Natural killer cell (primary cell): ENCODE data around the gene TUBG2. TPM values are rescaled to one million over a fixed set of nuclear protein-coding genes. Genes with fewer than 3 reads are reported as not detected.

Experiments used
- ATAC-seq, 3 donors: fragments of 150-1000 bp in 2 of 3; fragments of 200-7000 bp in 1 of 3; cut with Tn5 transposase; 1 replicate in 1 of 3; 2 replicates in 2 of 3; pipeline ENCODE4 v1.10.0; 2021; ENCODE audit warnings: mild to moderate bottlenecking in 2 of 3, moderate library complexity in 2 of 3
- DNase-seq, 2 donors: peaks; one replicate each; pipeline versions ENCODE4 v3.0.0 to v3.0.0-alpha.2; 2013 to 2021; ENCODE audit warnings: mixed read lengths in 1 of 2
- H3K27ac ChIP-seq: one replicate; pipeline ENCODE4 v1.5.1; 2013; ENCODE audit warnings: mild to moderate bottlenecking, low read length
- H3K27me3 ChIP-seq: one replicate; pipeline ENCODE4 v1.6.1; 2013; ENCODE audit warnings: low read length; ENCODE audit not compliant: control insufficient read depth, insufficient read depth
- H3K36me3 ChIP-seq: one replicate; pipeline ENCODE4 v1.6.1; 2013; ENCODE audit warnings: low read length; ENCODE audit not compliant: control insufficient read depth, insufficient read depth
- H3K4me1 ChIP-seq: one replicate; pipeline ENCODE4 v1.6.1; 2013; ENCODE audit warnings: low read length; ENCODE audit not compliant: control insufficient read depth, insufficient read depth
- H3K4me3 ChIP-seq: one replicate; pipeline ENCODE4 v1.5.1; 2013; ENCODE audit warnings: low read length
- H3K9me3 ChIP-seq: one replicate; pipeline ENCODE4 v1.6.1; 2013; ENCODE audit warnings: low read length; ENCODE audit not compliant: control insufficient read depth, insufficient read depth
- H3K27ac Mint-ChIP-seq, 2 donors: one replicate each; pipeline ENCODE4 v1.8.0; 2022; ENCODE audit warnings: mild to moderate bottlenecking in 2 of 2, mixed read lengths in 2 of 2, moderate library complexity in 1 of 2
- H3K27me3 Mint-ChIP-seq, 2 donors: one replicate each; pipeline ENCODE4 v1.8.0; 2022; ENCODE audit warnings: low read depth in 2 of 2, mixed read lengths in 2 of 2
- H3K36me3 Mint-ChIP-seq: one replicate; pipeline ENCODE4 v1.8.0; 2022; ENCODE audit warnings: mixed read lengths
- H3K4me1 Mint-ChIP-seq, 2 donors: one replicate each; pipeline ENCODE4 v1.8.0; 2022; ENCODE audit warnings: mixed read lengths in 2 of 2
- H3K4me3 Mint-ChIP-seq: one replicate; pipeline ENCODE4 v1.8.0; 2022; ENCODE audit warnings: mild to moderate bottlenecking, moderate library complexity, mixed read lengths
- H3K9me3 Mint-ChIP-seq, 2 donors: one replicate each; pipeline ENCODE4 v1.8.0; 2022; ENCODE audit warnings: mixed read lengths in 2 of 2
- WGBS: methylation state at CpG from one replicate; pipeline ENCODE4 v1.1.7; 2013; ENCODE audit warnings: missing lambda C conversion rate; ENCODE audit not compliant: insufficient coverage; 5-methylcytosine and 5-hydroxymethylcytosine counted together
- intact Hi-C: fragments of 100-400 bp; cut with micrococcal nuclease; formaldehyde crosslinking; loops from one replicate; pipeline ENCODE4 v1.14.2; 2022
- total RNA-seq, 4 donors: library from RNA; stranded (reverse); fragments of 120-200 nt in 1 of 4; gene quantifications; one replicate each; pipeline versions ENCODE4 v1.2.3 to v1.2.4, GENCODE V29; 2013 to 2022
- TF ChIP-seq, protein P1 (sequence below): fragments of 200-600 bp; IDR thresholded peaks from one replicate; pipeline ENCODE4 v1.8.0; 2022; ENCODE audit warnings: antibody characterized with exemption

TUBG2 gene
- total RNA-seq, 3 donors from 2014 or later (not counting 1 experiment from before 2014, with no cell fraction given): 7.8 to 14.2 (median 9.6) TPM

- H3K36me3 Mint-ChIP-seq: no peaks in the 10 kb centered on the region
- 91% methylated on average over 14 of the region's 14 CpGs for WGBS
Observed at GRCh38 chr17:42685831-42686230, 26.7 kb downstream of the TUBG2 start.

DNA sequence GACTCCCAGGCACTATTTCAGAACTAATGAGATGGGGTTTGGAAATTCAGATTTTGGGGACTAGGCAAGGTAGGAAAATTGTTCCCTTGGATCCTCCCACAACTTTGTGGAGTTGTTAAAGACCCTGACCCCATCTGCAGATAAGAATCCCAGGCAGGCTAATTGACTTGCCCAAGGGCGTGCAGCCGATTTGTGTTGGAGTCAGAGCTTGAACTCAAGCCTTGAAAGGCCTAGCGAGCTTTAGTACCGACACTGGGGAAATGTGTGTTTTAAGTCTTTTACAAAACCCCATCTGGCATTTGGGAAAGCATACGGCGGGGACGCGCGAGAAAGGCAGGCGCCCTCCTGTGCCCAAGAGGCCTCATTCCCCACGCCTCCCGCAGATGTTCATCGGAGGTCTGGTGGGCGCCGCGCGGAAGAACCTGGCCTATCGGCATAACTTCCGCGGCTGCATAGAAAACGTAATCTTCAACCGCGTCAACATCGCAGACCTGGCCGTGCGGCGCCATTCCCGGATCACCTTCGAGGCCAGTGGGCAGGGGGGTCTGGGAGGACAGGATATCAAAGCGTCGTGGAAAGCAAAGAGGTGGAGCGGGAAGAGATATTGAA is 27.5 kb downstream of the TUBG2 start:
- Histone ChIP-seq H3K4me3 (no peak overlapping the region), H3K36me3 (no peaks in the 10 kb centered on the region), H3K4me1 (peaks cover 22% of the 10 kb centered on the region), H3K27ac (no peak overlapping the region), H3K27me3 (peaks cover 18% of the 10 kb centered on the region), H3K9me3 (no peaks in the 10 kb centered on the region)
- intact Hi-C loops: no loop called here
- Mint-ChIP-seq H3K4me1 (peaks cover 10 to 19% of the 10 kb centered on the region in 2 donors), H3K27me3 (peaks cover 26 to 32% of the 10 kb centered on the region in 2 donors), H3K27ac (no peak overlapping the region), H3K4me3 (no peak overlapping the region), H3K9me3 (no peaks in the 10 kb centered on the region), H3K36me3 (no peaks in the 10 kb centered on the region)
- DNase-seq: no peak
- ATAC-seq: no peak
- 88% methylated on average over 32 of the region's 32 CpGs for WGBS
- TF ChIP-seq, protein P1, sequence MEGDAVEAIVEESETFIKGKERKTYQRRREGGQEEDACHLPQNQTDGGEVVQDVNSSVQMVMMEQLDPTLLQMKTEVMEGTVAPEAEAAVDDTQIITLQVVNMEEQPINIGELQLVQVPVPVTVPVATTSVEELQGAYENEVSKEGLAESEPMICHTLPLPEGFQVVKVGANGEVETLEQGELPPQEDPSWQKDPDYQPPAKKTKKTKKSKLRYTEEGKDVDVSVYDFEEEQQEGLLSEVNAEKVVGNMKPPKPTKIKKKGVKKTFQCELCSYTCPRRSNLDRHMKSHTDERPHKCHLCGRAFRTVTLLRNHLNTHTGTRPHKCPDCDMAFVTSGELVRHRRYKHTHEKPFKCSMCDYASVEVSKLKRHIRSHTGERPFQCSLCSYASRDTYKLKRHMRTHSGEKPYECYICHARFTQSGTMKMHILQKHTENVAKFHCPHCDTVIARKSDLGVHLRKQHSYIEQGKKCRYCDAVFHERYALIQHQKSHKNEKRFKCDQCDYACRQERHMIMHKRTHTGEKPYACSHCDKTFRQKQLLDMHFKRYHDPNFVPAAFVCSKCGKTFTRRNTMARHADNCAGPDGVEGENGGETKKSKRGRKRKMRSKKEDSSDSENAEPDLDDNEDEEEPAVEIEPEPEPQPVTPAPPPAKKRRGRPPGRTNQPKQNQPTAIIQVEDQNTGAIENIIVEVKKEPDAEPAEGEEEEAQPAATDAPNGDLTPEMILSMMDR: no peak

More at GRCh38 chr17:42685831-42686230, 26.7 kb downstream of the TUBG2 start:
- H3K4me3 ChIP-seq: no peak overlapping the region
- DNase-seq: no peak
- no peak overlapping the region for H3K4me3 Mint-ChIP-seq
- no peak overlapping the region for H3K27ac ChIP-seq
- no peak for ATAC-seq
- peaks cover 23% of the 10 kb centered on the region for H3K27me3 ChIP-seq
- TF ChIP-seq, protein P1: no peak
- no peaks in the 10 kb centered on the region for H3K9me3 Mint-ChIP-seq
- H3K36me3 ChIP-seq: no peaks in the 10 kb centered on the region
- H3K4me1 ChIP-seq: peaks cover 27% of the 10 kb centered on the region
- intact Hi-C loops: no loop called here
- H3K27ac Mint-ChIP-seq: no peak overlapping the region
- H3K4me1 Mint-ChIP-seq: peaks cover 10 to 24% of the 10 kb centered on the region in 2 donors
- no peaks in the 10 kb centered on the region for H3K9me3 ChIP-seq
- H3K27me3 Mint-ChIP-seq: peaks cover 30 to 37% of the 10 kb centered on the region in 2 donors

- H3K4me3 Mint-ChIP-seq: no peak overlapping the region
- no peak overlapping the region for H3K4me3 ChIP-seq
- H3K27ac ChIP-seq: no peak overlapping the region
- H3K27me3 Mint-ChIP-seq: peaks cover 14 to 20% of the 10 kb centered on the region in 2 donors
- H3K9me3 Mint-ChIP-seq: no peaks in the 10 kb centered on the region
- peaks cover 7% of the 10 kb centered on the region for H3K27me3 ChIP-seq
- intact Hi-C loops: no loop called here
- TF ChIP-seq, protein P1: no peak
- peaks cover 10% of the 10 kb centered on the region for H3K4me1 ChIP-seq
- H3K27ac Mint-ChIP-seq: no peak overlapping the region
- ATAC-seq: no peak
- H3K4me1 Mint-ChIP-seq: peaks cover 7 to 10% of the 10 kb centered on the region in 2 donors
- WGBS: 93% methylated on average over 27 of the region's 27 CpGs
- DNase-seq: no peak
- H3K36me3 Mint-ChIP-seq: no peaks in the 10 kb centered on the region
- no peaks in the 10 kb centered on the region for H3K36me3 ChIP-seq
- no peaks in the 10 kb centered on the region for H3K9me3 ChIP-seq
Observed at GRCh38 chr17:42687707-42688320, 28.7 kb downstream of the TUBG2 start.
